Stimulated activated CD8-positive, alpha-beta memory T cell treated with anti-CD3 and anti-CD28 coated beads, Interleukin-15, amount 100 ng/mL, for 4 hours (primary cell): Measurements from ENCODE around the gene STX16.
"Not testable (repeated sequence)": the region's sequence is repeated elsewhere in the genome, so short reads cannot be mapped to it uniquely, and the experiment has no call there.

ENCODE experiments used
- DNase-seq, 2 donors: peaks; one replicate each; pipeline ENCODE4 v3.0.0-alpha.2; 2020; ENCODE audit warnings: low read depth in 2 of 2

Gene STX16

GRCh38 chr20:58722877-58723627 lies 72.0 kb downstream of the STX16 start:
- DNase-seq, result no peak

- no peak for DNase-seq
Observed at GRCh38 chr20:58723628-58723984, 72.5 kb downstream of the STX16 start.

- not testable (repeated sequence) for DNase-seq
Observed at GRCh38 chr20:58726156-58726555, 75.1 kb downstream of the STX16 start.
